Measurements from ENCODE around the gene ZDHHC22.
A peak's percentile ranks its signal among the peaks of the same experiment; 100 is the strongest.

Gene ZDHHC22

GRCh38 chr14:77141214-77142004, at the start of gene ZDHHC22:
ZDHHC22 (minus strand) TSS chr14:77141791; CDS start chr14:77139738, 2,053 bp downstream.
- Histone ChIP-seq H3K27me3 (ENCODE audit: control insufficient read depth in 1 of 2, insufficient read depth in 2 of 2, low read length in 2 of 2) (peaks cover 45 to 75% of the 10 kb centered on the region in 2 donors), H3K27ac (ENCODE audit: low read depth, low read length) (no peak within 1 kb of the TSS), H3K9ac (ENCODE audit: low read length) (no peak within 1 kb of the TSS), H3K36me3 (ENCODE audit: insufficient read depth, low read length) (no peaks in the 10 kb centered on the region), H3K9me3 (ENCODE audit: low read length) (no peaks in the 10 kb centered on the region), H3K4me1 (ENCODE audit: insufficient read depth, low read length) (peaks cover 6% of the 10 kb centered on the region), H3K4me3 (ENCODE audit: low read depth in 1 of 2, low read length in 2 of 2) (peak within 1 kb of the TSS in 1 of 2 donors; percentile 38)

- Histone ChIP-seq H3K4me1 (ENCODE audit: insufficient read depth, low read length) (no peaks in the 10 kb centered on the region), H3K4me3 (ENCODE audit: low read depth in 1 of 2, low read length in 2 of 2) (no peak overlapping the region), H3K27ac (ENCODE audit: low read depth, low read length) (no peak overlapping the region), H3K9me3 (ENCODE audit: low read length) (no peaks in the 10 kb centered on the region), H3K9ac (ENCODE audit: low read length) (no peak overlapping the region), H3K36me3 (ENCODE audit: insufficient read depth, low read length) (no peaks in the 10 kb centered on the region), H3K27me3 (ENCODE audit: control insufficient read depth in 1 of 2, insufficient read depth in 2 of 2, low read length in 2 of 2) (peaks cover 0 to 6% of the 10 kb centered on the region in 2 donors)
Observed at GRCh38 chr14:77190977-77191376, 49.4 kb upstream of the ZDHHC22 start.

GRCh38 chr14:77189479-77189878, 47.9 kb upstream of the ZDHHC22 start:
- Histone ChIP-seq H3K36me3 (ENCODE audit: insufficient read depth, low read length) (no peaks in the 10 kb centered on the region), H3K4me1 (ENCODE audit: insufficient read depth, low read length) (no peaks in the 10 kb centered on the region), H3K4me3 (ENCODE audit: low read depth in 1 of 2, low read length in 2 of 2) (no peak overlapping the region), H3K27me3 (ENCODE audit: control insufficient read depth in 1 of 2, insufficient read depth in 2 of 2, low read length in 2 of 2) (no peaks in the 10 kb centered on the region), H3K9ac (ENCODE audit: low read length) (no peak overlapping the region), H3K27ac (ENCODE audit: low read depth, low read length) (no peak overlapping the region), H3K9me3 (ENCODE audit: low read length) (no peaks in the 10 kb centered on the region)

GRCh38 chr14:77187649-77188012, 46.0 kb upstream of the ZDHHC22 start:
- H3K4me1 ChIP-seq (ENCODE audit: insufficient read depth, low read length) = no peaks in the 10 kb centered on the region
- no peak overlapping the region for H3K4me3 ChIP-seq (ENCODE audit: low read depth in 1 of 2, low read length in 2 of 2)
- no peaks in the 10 kb centered on the region for H3K9me3 ChIP-seq (ENCODE audit: low read length)
- H3K27ac ChIP-seq (ENCODE audit: low read depth, low read length) = no peak overlapping the region
- H3K9ac ChIP-seq (ENCODE audit: low read length) = no peak overlapping the region
- peaks cover 5% of the 10 kb centered on the region in 2 donors for H3K27me3 ChIP-seq (ENCODE audit: control insufficient read depth in 1 of 2, insufficient read depth in 2 of 2, low read length in 2 of 2)
- no peaks in the 10 kb centered on the region for H3K36me3 ChIP-seq (ENCODE audit: insufficient read depth, low read length)

GRCh38 chr14:77186911-77187648, 45.5 kb upstream of the ZDHHC22 start:
- Histone ChIP-seq H3K4me1 (ENCODE audit: insufficient read depth, low read length) (peaks cover 2% of the 10 kb centered on the region), H3K9me3 (ENCODE audit: low read length) (no peaks in the 10 kb centered on the region), H3K27ac (ENCODE audit: low read depth, low read length) (no peak overlapping the region), H3K4me3 (ENCODE audit: low read depth in 1 of 2, low read length in 2 of 2) (no peak overlapping the region), H3K36me3 (ENCODE audit: insufficient read depth, low read length) (no peaks in the 10 kb centered on the region), H3K27me3 (ENCODE audit: control insufficient read depth in 1 of 2, insufficient read depth in 2 of 2, low read length in 2 of 2) (peaks cover 5 to 10% of the 10 kb centered on the region in 2 donors), H3K9ac (ENCODE audit: low read length) (no peak overlapping the region)

GRCh38 chr14:77185093-77185465, 43.5 kb upstream of the ZDHHC22 start:
- H3K36me3 ChIP-seq (ENCODE audit: insufficient read depth, low read length) = no peaks in the 10 kb centered on the region
- peaks cover 5% of the 10 kb centered on the region for H3K4me1 ChIP-seq (ENCODE audit: insufficient read depth, low read length)
- no peak overlapping the region for H3K27ac ChIP-seq (ENCODE audit: low read depth, low read length)
- no peak overlapping the region for H3K4me3 ChIP-seq (ENCODE audit: low read depth in 1 of 2, low read length in 2 of 2)
- H3K9ac ChIP-seq (ENCODE audit: low read length) = no peak overlapping the region
- no peaks in the 10 kb centered on the region for H3K9me3 ChIP-seq (ENCODE audit: low read length)
- H3K27me3 ChIP-seq (ENCODE audit: control insufficient read depth in 1 of 2, insufficient read depth in 2 of 2, low read length in 2 of 2) = peaks cover 15 to 22% of the 10 kb centered on the region in 2 donors

GRCh38 chr14:77184396-77185092, 43.0 kb upstream of the ZDHHC22 start:
- H3K27me3 ChIP-seq (ENCODE audit: control insufficient read depth in 1 of 2, insufficient read depth in 2 of 2, low read length in 2 of 2) = peaks cover 15 to 22% of the 10 kb centered on the region in 2 donors
- H3K27ac ChIP-seq (ENCODE audit: low read depth, low read length) = no peak overlapping the region
- H3K9me3 ChIP-seq (ENCODE audit: low read length) = no peaks in the 10 kb centered on the region
- no peak overlapping the region for H3K9ac ChIP-seq (ENCODE audit: low read length)
- H3K36me3 ChIP-seq (ENCODE audit: insufficient read depth, low read length) = no peaks in the 10 kb centered on the region
- peaks cover 5% of the 10 kb centered on the region for H3K4me1 ChIP-seq (ENCODE audit: insufficient read depth, low read length)
- H3K4me3 ChIP-seq (ENCODE audit: low read depth in 1 of 2, low read length in 2 of 2) = no peak overlapping the region

GRCh38 chr14:77183896-77184295, 42.3 kb upstream of the ZDHHC22 start:
- H3K9me3 ChIP-seq (ENCODE audit: low read length) = no peaks in the 10 kb centered on the region
- H3K4me1 ChIP-seq (ENCODE audit: insufficient read depth, low read length) = peaks cover 5% of the 10 kb centered on the region
- peaks cover 15 to 22% of the 10 kb centered on the region in 2 donors for H3K27me3 ChIP-seq (ENCODE audit: control insufficient read depth in 1 of 2, insufficient read depth in 2 of 2, low read length in 2 of 2)
- H3K36me3 ChIP-seq (ENCODE audit: insufficient read depth, low read length) = no peaks in the 10 kb centered on the region
- H3K27ac ChIP-seq (ENCODE audit: low read depth, low read length) = no peak overlapping the region
- H3K4me3 ChIP-seq (ENCODE audit: low read depth in 1 of 2, low read length in 2 of 2) = no peak overlapping the region
- no peak overlapping the region for H3K9ac ChIP-seq (ENCODE audit: low read length)

- Histone ChIP-seq H3K9ac (ENCODE audit: low read length) (no peak within 1 kb of the TSS), H3K9me3 (ENCODE audit: low read length) (no peaks in the 10 kb centered on the region), H3K4me3 (ENCODE audit: low read depth in 1 of 2, low read length in 2 of 2) (peak within 1 kb of the TSS in 1 of 2 donors; percentile 23), H3K4me1 (ENCODE audit: insufficient read depth, low read length) (peaks cover 5% of the 10 kb centered on the region), H3K27me3 (ENCODE audit: control insufficient read depth in 1 of 2, insufficient read depth in 2 of 2, low read length in 2 of 2) (peaks cover 15 to 22% of the 10 kb centered on the region in 2 donors), H3K27ac (ENCODE audit: low read depth, low read length) (no peak within 1 kb of the TSS), H3K36me3 (ENCODE audit: insufficient read depth, low read length) (no peaks in the 10 kb centered on the region)
Observed at GRCh38 chr14:77181603-77182437, 40.2 kb upstream of the ZDHHC22 start, which contains the start of gene TMEM63C. TMEM63C (plus strand) TSS chr14:77181798; CDS start chr14:77218814, 37,016 bp downstream.

- Histone ChIP-seq H3K9me3 (ENCODE audit: low read length) (no peaks in the 10 kb centered on the region), H3K36me3 (ENCODE audit: insufficient read depth, low read length) (no peaks in the 10 kb centered on the region), H3K27me3 (ENCODE audit: control insufficient read depth in 1 of 2, insufficient read depth in 2 of 2, low read length in 2 of 2) (peaks cover 15 to 22% of the 10 kb centered on the region in 2 donors), H3K4me1 (ENCODE audit: insufficient read depth, low read length) (peaks cover 5% of the 10 kb centered on the region), H3K9ac (ENCODE audit: low read length) (no peak overlapping the region), H3K4me3 (ENCODE audit: low read depth in 1 of 2, low read length in 2 of 2) (no peak overlapping the region), H3K27ac (ENCODE audit: low read depth, low read length) (no peak overlapping the region)
Observed at GRCh38 chr14:77180726-77181602, 39.4 kb upstream of the ZDHHC22 start.
